GM19035 (cell line): ENCODE measurements around the gene CNTN5.

Experiments used
- ATAC-seq: cut with Tn5 transposase; IDR thresholded peaks from one replicate; pipeline ENCODE4 v1.9.1; 2021; ENCODE audit not compliant: unreplicated experiment

The CNTN5 gene

GRCh38 chr11:99589771-99590170, 569.0 kb downstream of the CNTN5 start:
- ATAC-seq, result no peak

- no peak for ATAC-seq
Measured at GRCh38 chr11:99592266-99592665, 571.5 kb downstream of the CNTN5 start.

- no peak for ATAC-seq
Measured at GRCh38 chr11:99593197-99593596, 572.4 kb downstream of the CNTN5 start.

- no peak for ATAC-seq
Measured at GRCh38 chr11:99601179-99601578, 580.4 kb downstream of the CNTN5 start.

- ATAC-seq, result no peak
Measured at GRCh38 chr11:99614352-99614751, 593.6 kb downstream of the CNTN5 start.

- no peak for ATAC-seq
Measured at GRCh38 chr11:99630629-99631028, 609.9 kb downstream of the CNTN5 start.

GRCh38 chr11:99631618-99632017, 610.9 kb downstream of the CNTN5 start:
- no peak for ATAC-seq

- ATAC-seq, result no peak
Measured at GRCh38 chr11:99632969-99633368, 612.2 kb downstream of the CNTN5 start.

GRCh38 chr11:99634581-99634980, 613.8 kb downstream of the CNTN5 start:
- no peak for ATAC-seq

- ATAC-seq, result no peak
Measured at GRCh38 chr11:99638073-99638553, 617.4 kb downstream of the CNTN5 start.

- no peak for ATAC-seq
Measured at GRCh38 chr11:99640671-99641070, 619.9 kb downstream of the CNTN5 start.

GRCh38 chr11:99645934-99646333, 625.2 kb downstream of the CNTN5 start:
- ATAC-seq, result no peak

- no peak for ATAC-seq
Measured at GRCh38 chr11:99670067-99670676, 649.4 kb downstream of the CNTN5 start.

- ATAC-seq, result no peak
Measured at GRCh38 chr11:99671808-99672409, 651.2 kb downstream of the CNTN5 start.

GRCh38 chr11:99676292-99676691, 655.5 kb downstream of the CNTN5 start:
- ATAC-seq, result no peak

- ATAC-seq, result peak; percentile 45
Measured at GRCh38 chr11:99682171-99682570, 661.4 kb downstream of the CNTN5 start.

GRCh38 chr11:99682646-99683045, 661.9 kb downstream of the CNTN5 start:
- ATAC-seq, result no peak

- no peak for ATAC-seq
Measured at GRCh38 chr11:99683933-99684332, 663.2 kb downstream of the CNTN5 start.

- ATAC-seq, result no peak
Measured at GRCh38 chr11:99686838-99687237, 666.1 kb downstream of the CNTN5 start.

GRCh38 chr11:99687320-99687719, 666.6 kb downstream of the CNTN5 start:
- no peak for ATAC-seq

GRCh38 chr11:99693941-99694492, 673.3 kb downstream of the CNTN5 start:
- ATAC-seq, result no peak

GRCh38 chr11:99695106-99695505, 674.4 kb downstream of the CNTN5 start:
- no peak for ATAC-seq

GRCh38 chr11:99706848-99707247, 686.1 kb downstream of the CNTN5 start:
- no peak for ATAC-seq
